GM12878 (cell line): Measurements from ENCODE around the gene LMTK3. TPM values are rescaled to one million over a fixed set of nuclear protein-coding genes. Genes with fewer than 3 reads are reported as not detected.

Experiments used
- ATAC-seq: fragments of 200-7000 bp; cut with Tn5 transposase; 3 replicates; pipeline ENCODE4 v1.9.1; 2020; ENCODE audit warnings: mild to moderate bottlenecking, moderate library complexity
- BruUV-seq: library from RNA; stranded (reverse); fragments of 400-500 nt; replicated peaks from 2 replicates; lab custom pipeline; 2021; lab: Mats Ljungman, UMichigan
- CTCF ChIA-PET: fragments of 300-600 bp; sonication (Branson Sonifier 250); formaldehyde crosslinking; extraction: SDS; loops from one replicate; lab custom pipeline; 2021; ENCODE audit warnings: inconsistent platforms; lab: Yijun Ruan, JAX
- POLR2A ChIA-PET: fragments of 350-600 bp; formaldehyde crosslinking; extraction: SDS; loops from one replicate; lab custom pipeline; 2021; ENCODE audit warnings: inconsistent platforms; lab: Charles Lee
- RAD21 ChIA-PET: fragments of 300-600 bp; sonication (Branson Sonifier 250); formaldehyde crosslinking; loops from one replicate; lab custom pipeline; 2023; ENCODE audit warnings: antibody characterized with exemption; ENCODE audit not compliant: unreplicated experiment; lab: Charles Lee
- SMC1A ChIA-PET: fragments of 300-600 bp; sonication (Branson Sonifier 250); formaldehyde crosslinking; loops from one replicate; lab custom pipeline; 2023; ENCODE audit not compliant: unreplicated experiment, uncharacterized antibody; lab: Charles Lee
- DNase-seq: peaks from one replicate; pipeline ENCODE4 v3.0.0-alpha.2; 2011; ENCODE audit warnings: low read depth, low spot score
- FAIRE-seq: peaks from 3 replicates; lab custom pipeline; 2011; peaks lifted over from hg19 to GRCh38; lab: Jason Lieb, UNC
- H2AFZ ChIP-seq: 2 replicates; pipeline ENCODE4 v1.6.0; 2011; ENCODE audit warnings: low read depth, low read length, control low read depth; ENCODE audit not compliant: control insufficient read depth
- H3K27ac ChIP-seq: 2 replicates; pipeline ENCODE4 v1.5.1; 2011; ENCODE audit warnings: control low read depth; ENCODE audit not compliant: control insufficient read depth, insufficient read depth
- H3K27me3 ChIP-seq, 2 experiments: replicated peaks in 1 of 2; 2 replicates each; pipeline versions ENCODE4 v1.6.0 to v1.6.1; 2011; ENCODE audit warnings: low read length in 1 of 2; ENCODE audit not compliant: control insufficient read depth in 2 of 2, insufficient read depth in 2 of 2
- H3K36me3 ChIP-seq, 2 experiments: 2 replicates each; pipeline ENCODE4 v1.5.1; 2011; ENCODE audit warnings: low read length in 1 of 2; ENCODE audit not compliant: control insufficient read depth in 2 of 2, insufficient read depth in 2 of 2
- H3K4me1 ChIP-seq: 2 replicates; pipeline ENCODE4 v1.6.1; 2011; ENCODE audit warnings: mild to moderate bottlenecking, low read length, moderate library complexity, mixed read lengths; ENCODE audit not compliant: control insufficient read depth, insufficient read depth
- H3K4me2 ChIP-seq: 2 replicates; pipeline ENCODE4 v1.6.0; 2011; ENCODE audit warnings: control low read depth; ENCODE audit not compliant: control insufficient read depth, insufficient read depth
- H3K4me3 ChIP-seq: fragments of 200-600 bp; sonication (generic); 2 replicates; pipeline ENCODE4 v1.5.1; 2016
- H3K79me2 ChIP-seq: 2 replicates; pipeline ENCODE4 v1.6.0; 2011; ENCODE audit warnings: low read length; ENCODE audit not compliant: control insufficient read depth, insufficient read depth
- H3K9ac ChIP-seq: 2 replicates; pipeline ENCODE4 v1.8.0; 2011; ENCODE audit warnings: low read length, control low read depth, mixed read lengths; ENCODE audit not compliant: control insufficient read depth, insufficient read depth
- H3K9me3 ChIP-seq: replicated peaks from 3 replicates; pipeline ENCODE4 v1.5.1; 2011; ENCODE audit warnings: mild to moderate bottlenecking, low read length; ENCODE audit not compliant: control insufficient read depth, insufficient read depth
- H4K20me1 ChIP-seq: 2 replicates; pipeline ENCODE4 v1.6.0; 2011; ENCODE audit not compliant: control insufficient read depth, insufficient read depth
- ATF7 ChIP-seq: fragments of 450-650 bp; IDR thresholded peaks from 2 replicates; pipeline ENCODE4 v1.6.1; 2016; ENCODE audit warnings: low read depth, mild to moderate bottlenecking
- BCLAF1 ChIP-seq: fragments of 450-650 bp; IDR thresholded peaks from 2 replicates; pipeline ENCODE4 v1.6.1; 2017; ENCODE audit warnings: antibody characterized with exemption, mild to moderate bottlenecking, moderate library complexity
- CEBPB ChIP-seq, 2 experiments: fragments of 150-350 bp in 1 of 2; IDR thresholded peaks; 2 replicates each; pipeline ENCODE4 v1.6.1; 2012 to 2014; ENCODE audit warnings: low read depth in 2 of 2, low read length in 2 of 2, borderline replicate concordance in 1 of 2, inconsistent platforms in 1 of 2
- CHD2 ChIP-seq: IDR thresholded peaks from 2 replicates; pipeline ENCODE4 v1.6.1; 2011; ENCODE audit warnings: low read depth, low read length, improper control_type of control experiment, borderline replicate concordance
- CTCF ChIP-seq, 3 experiments: IDR thresholded peaks in 2 of 3; conservative IDR thresholded peaks in 1 of 3; 2 replicates each; pipeline ENCODE4 v1.5.1; 2011; ENCODE audit warnings: low read depth in 3 of 3, low read length in 3 of 3, mild to moderate bottlenecking in 3 of 3, control low read depth in 2 of 3, moderate library complexity in 2 of 3, inconsistent platforms in 1 of 3, mixed read lengths in 1 of 3; ENCODE audit not compliant: control insufficient read depth in 2 of 3, insufficient read depth in 1 of 3; ENCODE audit errors: extremely low read depth in 1 of 3
- FOXK2 ChIP-seq: fragments of 450-650 bp; IDR thresholded peaks from 2 replicates; pipeline ENCODE4 v1.6.1; 2017; ENCODE audit warnings: mild to moderate bottlenecking, moderate library complexity
- IRF4 ChIP-seq: IDR thresholded peaks from 2 replicates; pipeline ENCODE4 v1.6.1; 2011; ENCODE audit warnings: low read depth, low read length
- KLF5 ChIP-seq: fragments of 450-650 bp; IDR thresholded peaks from 2 replicates; pipeline ENCODE4 v1.6.1; 2014; ENCODE audit warnings: mild to moderate bottlenecking; ENCODE audit not compliant: partially characterized antibody
- RB1 ChIP-seq: fragments of 450-650 bp; formaldehyde crosslinking; IDR thresholded peaks from 2 replicates; pipeline ENCODE4 v1.6.1; 2017; ENCODE audit warnings: mild to moderate bottlenecking, borderline replicate concordance
- SIN3A ChIP-seq: IDR thresholded peaks from 2 replicates; pipeline ENCODE4 v1.6.1; 2012; ENCODE audit warnings: low read depth, low read length, improper control_type of control experiment
- SMAD5 ChIP-seq: IDR thresholded peaks from 2 replicates; pipeline ENCODE4 v1.6.1; 2016; ENCODE audit warnings: antibody characterized with exemption, low read depth
- SREBF1 ChIP-seq: IDR thresholded peaks from 2 replicates; pipeline ENCODE4 v1.6.1; 2012; ENCODE audit warnings: mild to moderate bottlenecking, low read length
- TBL1XR1 ChIP-seq: IDR thresholded peaks from 2 replicates; pipeline ENCODE4 v1.6.1; 2012; ENCODE audit warnings: low read depth, low read length, improper control_type of control experiment
- WRNIP1 ChIP-seq: IDR thresholded peaks from 2 replicates; pipeline ENCODE4 v1.6.1; 2011; ENCODE audit warnings: low read depth, low read length, improper control_type of control experiment, borderline replicate concordance
- ZBTB11 ChIP-seq: fragments of 450-650 bp; formaldehyde crosslinking; IDR thresholded peaks from 2 replicates; pipeline ENCODE4 v1.5.0; 2022; ENCODE audit warnings: mild to moderate bottlenecking, missing genetic modification characterization
- whole genome bisulfite sequencing: methylation state at CpG from one replicate; pipeline ENCODE4 v1.1.6; 2016; ENCODE audit warnings: low lambda C conversion rate; ENCODE audit not compliant: insufficient replicate concordance, insufficient coverage; ENCODE audit errors: missing lambda C conversion rate; 5-methylcytosine and 5-hydroxymethylcytosine counted together
- in situ Hi-C: fragments of 300-500 bp; cut with MboI; formaldehyde crosslinking; loops from 9 replicates; pipeline ENCODE4 v1.14.3; 2018; ENCODE audit warnings: mixed read lengths
- intact Hi-C: fragments of 100-400 bp; cut with micrococcal nuclease; formaldehyde crosslinking; loops from one replicate; pipeline ENCODE4 v1.14.2; 2022; ENCODE audit not compliant: unreplicated experiment
- polyA plus RNA-seq, 11 experiments: library from polyadenylated mRNA; depleted of rRNA in 4 of 11; unstranded in 6 of 11; stranded (reverse) in 5 of 11; fragments of >200 nt; fragmentation: Nextera tagmentation in 4 of 11; fragmentation: Illumina TruSeq in 1 of 11; extraction: Ambion mirVana in 4 of 11; extraction: Trizol in 1 of 11; gene quantifications; 1 replicate in 1 of 11; 2 replicates in 10 of 11; pipeline versions ENCODE4 v1.2.1 to v1.2.3, GENCODE V29; 2011 to 2016; ENCODE audit warnings: inconsistent platforms in 2 of 11, missing spikeins in 2 of 11, low read depth in 1 of 11
- total RNA-seq, 4 experiments: library from RNA; depleted of rRNA in 3 of 4; stranded (reverse); fragments of >200 nt in 3 of 4; fragmentation: Illumina TruSeq in 1 of 4; extraction: Trizol in 1 of 4; gene quantifications; 2 replicates each; pipeline versions ENCODE4 v1.2.1 to v1.2.3, GENCODE V29; 2013 to 2021

The LMTK3 gene
- total and polyA plus RNA-seq, 10 of the 15 experiments (the other 5 are each of a cell fraction or from before 2014, with no cell fraction given) = under 0.01 to 0.28 (median 0.04) TPM; not detected in 3

GRCh38 chr19:48469289-48469881 is 42.2 kb downstream of the LMTK3 start, which contains the start of gene CYTH2:
TSS of gene CYTH2 (plus strand) at chr19:48469369. CDS start at chr19:48469508, 139 bp downstream.
- Histone ChIP-seq H3K27me3 (no peaks in the 10 kb centered on the region), H3K9me3 (no peaks in the 10 kb centered on the region), H3K4me2 (peak within 1 kb of the TSS; percentile 84), H3K4me3 (peak within 1 kb of the TSS; percentile 82), H3K27ac (peak within 1 kb of the TSS; percentile 78), H3K79me2 (peaks cover 9% of the 10 kb centered on the region), H4K20me1 (peaks cover 3% of the 10 kb centered on the region; the same call in 1 of the 2 replicates), H2AFZ (peak within 1 kb of the TSS; percentile 95), H3K4me1 (peaks cover 8% of the 10 kb centered on the region; the same call in 1 of the 2 replicates), H3K9ac (peak within 1 kb of the TSS; percentile 84), H3K36me3 (peaks cover 3 to 9% of the 10 kb centered on the region in 2 experiments; a peak in 3 of 4 replicates)
- ChIA-PET POLR2A (interaction anchor here (0.6 to 1.0 kb wide), 3 partner anchors 8 to 106 kb away, joined by 3 to 5 read pairs (median 4); partner anchors contain the start of genes SYNGR4 and TMEM143), RAD21 (interaction anchor here (1.5 kb wide), 1 partner anchor 21 kb away, joined by 7 read pairs; no protein-coding TSS in a partner anchor), CTCF (interaction anchor here (1.2 to 2.4 kb wide), 2 partner anchors 20 to 79 kb away, joined by 5 to 10 read pairs; no protein-coding TSS in a partner anchor), SMC1A (interaction anchor here (0.8 to 1.2 kb wide), 3 partner anchors 20 to 137 kb away, joined by 3 read pairs; no protein-coding TSS in a partner anchor)
- FAIRE-seq (no peak), ATAC-seq (peak; percentile 78), DNase-seq (no peak)
- in situ Hi-C loops = no loop called here
- no TSS peak for BruUV-seq
- intact Hi-C loops = no loop called here
- WGBS = under 1% methylated on average over 55 of the region's 66 CpGs
- TF ChIP-seq ZBTB11 (CRISPR knock-in tag) (peak; percentile 58), FOXK2 (no peak), WRNIP1 (no peak), IRF4 (no peak), BCLAF1 (no peak), ATF7 (no peak; the same call in 1 of the 2 replicates), CEBPB (IDR thresholded peaks at IDR 0.05; ENCODE audit: borderline replicate concordance in 1 of 2, low read depth in 2 of 2, low read length in 2 of 2) (no peak), CHD2 (no peak; the same call in 1 of the 2 replicates), SMAD5 (no peak), SIN3A (peak; percentile 74; the same call in 1 of the 2 replicates), TBL1XR1 (no peak), KLF5 (peak; percentile 4), CTCF (IDR thresholded peaks at IDR 0.05 in 2 of 3, conservative IDR thresholded peaks at IDR 0.05 in 1 of 3; ENCODE audit: control insufficient read depth in 2 of 3, extremely low read depth in 1 of 3, insufficient read depth in 1 of 3, low read depth in 3 of 3, low read length in 3 of 3) (no peak), SREBF1 (no peak; the same call in 1 of the 2 replicates), RB1 (peak; percentile 77; the same call in 1 of the 2 replicates)
